H1 (cell line): Measurements from ENCODE around the gene SNRNP40. TPM values are rescaled to one million over a fixed set of nuclear protein-coding genes. Genes with fewer than 3 reads are reported as not detected.

Experiments
- CTCF ChIA-PET: fragments of 300-600 bp; sonication (Branson Sonifier 250); formaldehyde crosslinking; loops from one replicate; lab custom pipeline; 2021; ENCODE audit not compliant: partially characterized antibody; lab: Charles Lee
- POLR2A ChIA-PET: fragments of 300-600 bp; sonication (Branson Sonifier 250); formaldehyde crosslinking; loops from one replicate; lab custom pipeline; 2021; ENCODE audit warnings: inconsistent platforms; ENCODE audit not compliant: partially characterized antibody; lab: Charles Lee
- DNase-seq, 2 experiments: peaks; one replicate each; pipeline versions ENCODE4 v3.0.0 to v3.0.0-alpha.2; 2010 to 2022; ENCODE audit warnings: low spot score in 2 of 2, low read depth in 1 of 2, mixed read lengths in 1 of 2
- FAIRE-seq: peaks from 2 replicates; lab custom pipeline; 2011; peaks lifted over from hg19 to GRCh38; lab: Jason Lieb, UNC
- H2AFZ ChIP-seq: 2 replicates; pipeline ENCODE4 v1.8.1; 2012; ENCODE audit warnings: low read length, inconsistent platforms
- H2AK5ac ChIP-seq: 2 replicates; pipeline ENCODE4 v1.6.1; 2013; ENCODE audit warnings: low read depth, low read length
- H2BK120ac ChIP-seq: replicated peaks from 2 replicates; pipeline ENCODE3; 2013; ENCODE audit warnings: low read depth, low read length, inconsistent platforms
- H2BK12ac ChIP-seq: 2 replicates; pipeline ENCODE4 v1.6.1; 2013; ENCODE audit warnings: low read depth, low read length
- H2BK15ac ChIP-seq: 2 replicates; pipeline ENCODE4 v1.6.1; 2013; ENCODE audit warnings: low read length
- H2BK20ac ChIP-seq: 2 replicates; pipeline ENCODE4 v1.6.1; 2013; ENCODE audit warnings: low read length
- H2BK5ac ChIP-seq: 2 replicates; pipeline ENCODE4 v1.6.1; 2013; ENCODE audit warnings: low read depth, low read length
- H3K14ac ChIP-seq: 2 replicates; pipeline ENCODE4 v1.6.1; 2013; ENCODE audit warnings: inconsistent platforms; ENCODE audit not compliant: insufficient read length
- H3K18ac ChIP-seq: 2 replicates; pipeline ENCODE4 v1.6.1; 2013; ENCODE audit warnings: low read length; ENCODE audit errors: extremely low read depth
- H3K23ac ChIP-seq: 2 replicates; pipeline ENCODE4 v1.6.1; 2013; ENCODE audit warnings: inconsistent platforms; ENCODE audit not compliant: insufficient read length
- H3K23me2 ChIP-seq: 2 replicates; pipeline ENCODE4 v1.6.1; 2013; ENCODE audit warnings: low read depth, low read length
- H3K27ac ChIP-seq: 2 replicates; pipeline ENCODE4 v1.6.1; 2011; ENCODE audit warnings: low read depth, low read length, inconsistent platforms
- H3K27me3 ChIP-seq, 4 experiments: replicated peaks in 1 of 4; 1 replicate in 1 of 4; 2 replicates in 3 of 4; pipeline versions ENCODE4 v1.6.1 to v1.8.1; 2011 to 2013; ENCODE audit warnings: low read length in 3 of 4, mild to moderate bottlenecking in 3 of 4, inconsistent platforms in 2 of 4, mixed read lengths in 2 of 4, moderate library complexity in 1 of 4; ENCODE audit not compliant: control insufficient read depth in 3 of 4, insufficient read depth in 3 of 4; ENCODE audit errors: extremely low read depth in 1 of 4
- H3K36me3 ChIP-seq, 4 experiments: 2 replicates each; pipeline versions ENCODE4 v1.6.1 to v1.8.1; 2011 to 2013; ENCODE audit warnings: mild to moderate bottlenecking in 4 of 4, low read length in 3 of 4, moderate library complexity in 2 of 4, control low read depth in 1 of 4, inconsistent platforms in 1 of 4; ENCODE audit not compliant: insufficient read depth in 4 of 4, control insufficient read depth in 2 of 4
- H3K4ac ChIP-seq: replicated peaks from 2 replicates; pipeline ENCODE3; 2013; ENCODE audit warnings: low read length, low read depth, mixed read lengths, inconsistent platforms; ENCODE audit not compliant: insufficient read length
- H3K4me1 ChIP-seq, 4 experiments: replicated peaks in 1 of 4; 1 replicate in 1 of 4; 2 replicates in 3 of 4; pipeline versions ENCODE4 v1.6.1 to v1.8.1; 2011 to 2013; ENCODE audit warnings: low read length in 3 of 4, inconsistent platforms in 2 of 4, mixed read lengths in 1 of 4; ENCODE audit not compliant: insufficient read depth in 4 of 4, control insufficient read depth in 3 of 4
- H3K4me2 ChIP-seq, 2 experiments: 2 replicates each; pipeline versions ENCODE4 v1.6.1 to v1.8.1; 2011 to 2013; ENCODE audit warnings: low read depth in 2 of 2, low read length in 2 of 2, control low read depth in 1 of 2, inconsistent platforms in 1 of 2, mild to moderate bottlenecking in 1 of 2; ENCODE audit not compliant: insufficient read depth in 1 of 2
- H3K4me3 ChIP-seq, 4 experiments: fragments of 200-600, 300-600 bp in 1 of 4; sonication (generic), shearing (Covaris generic), sonication (Bioruptor Twin) in 1 of 4; 2 replicates each; pipeline versions ENCODE4 v1.5.1 to v1.8.1; 2011 to 2016; ENCODE audit warnings: low read length in 4 of 4, low read depth in 3 of 4, control low read depth in 2 of 4, inconsistent platforms in 2 of 4, mild to moderate bottlenecking in 2 of 4, mixed read lengths in 1 of 4, moderate library complexity in 1 of 4; ENCODE audit not compliant: insufficient read depth in 2 of 4; ENCODE audit errors: extremely low read depth in 1 of 4
- H3K56ac ChIP-seq: replicated peaks from 2 replicates; pipeline ENCODE3; 2013; ENCODE audit warnings: low read depth, mild to moderate bottlenecking, mixed read lengths, low read length, inconsistent platforms; ENCODE audit not compliant: insufficient read length
- H3K79me1 ChIP-seq: 2 replicates; pipeline ENCODE4 v1.6.1; 2013; ENCODE audit warnings: low read depth, low read length, control low read depth
- H3K79me2 ChIP-seq, 2 experiments: 2 replicates each; pipeline versions ENCODE4 v1.6.1 to v1.8.1; 2012 to 2013; ENCODE audit warnings: low read length in 2 of 2, mild to moderate bottlenecking in 2 of 2, inconsistent platforms in 1 of 2; ENCODE audit not compliant: insufficient read depth in 2 of 2, control insufficient read depth in 1 of 2
- H3K9ac ChIP-seq, 4 experiments: replicated peaks in 1 of 4; 1 replicate in 1 of 4; 2 replicates in 3 of 4; pipeline versions ENCODE4 v1.6.1 to v1.8.1; 2011 to 2013; ENCODE audit warnings: low read depth in 3 of 4, low read length in 3 of 4, control low read depth in 2 of 4, mild to moderate bottlenecking in 2 of 4, moderate library complexity in 2 of 4, inconsistent platforms in 1 of 4; ENCODE audit errors: extremely low read depth in 1 of 4
- H3K9me3 ChIP-seq, 2 experiments: 2 replicates each; pipeline versions ENCODE4 v1.6.1 to v1.8.1; 2012 to 2013; ENCODE audit warnings: mild to moderate bottlenecking in 2 of 2, moderate library complexity in 2 of 2, control low read depth in 1 of 2, inconsistent platforms in 1 of 2, low read depth in 1 of 2, low read length in 1 of 2, mixed read lengths in 1 of 2; ENCODE audit not compliant: insufficient read depth in 2 of 2
- H4K20me1 ChIP-seq, 2 experiments: replicated peaks in 1 of 2; 2 replicates each; pipeline versions ENCODE3 to v1.8.1; 2011 to 2013; ENCODE audit warnings: inconsistent platforms in 2 of 2, low read length in 2 of 2, mild to moderate bottlenecking in 1 of 2; ENCODE audit not compliant: insufficient read depth in 2 of 2, control insufficient read depth in 1 of 2
- H4K5ac ChIP-seq: 2 replicates; pipeline ENCODE4 v1.6.1; 2013; ENCODE audit warnings: low read length, low read depth, mixed read lengths, inconsistent platforms; ENCODE audit not compliant: insufficient read length
- H4K8ac ChIP-seq: 2 replicates; pipeline ENCODE4 v1.8.0; 2013; ENCODE audit warnings: mild to moderate bottlenecking, moderate library complexity, low read length, inconsistent platforms; ENCODE audit not compliant: insufficient read depth; ENCODE audit errors: extremely low read depth
- H4K91ac ChIP-seq: replicated peaks from 2 replicates; pipeline ENCODE3; 2013; ENCODE audit warnings: low read length, mixed read lengths, inconsistent platforms; ENCODE audit not compliant: insufficient read length
- CEBPB ChIP-seq: IDR thresholded peaks from 2 replicates; pipeline ENCODE4 v1.6.1; 2012; ENCODE audit warnings: low read depth, low read length
- CHD1 ChIP-seq: IDR thresholded peaks from 2 replicates; pipeline ENCODE4 v1.6.1; 2012; ENCODE audit warnings: low read depth, low read length, improper control_type of control experiment
- FOSL1 ChIP-seq: IDR thresholded peaks from 2 replicates; pipeline ENCODE4 v1.6.1; 2011; ENCODE audit warnings: mild to moderate bottlenecking, low read depth, low read length, moderate library complexity; ENCODE audit not compliant: insufficient read depth
- KDM4A ChIP-seq: IDR thresholded peaks from one replicate; pipeline ENCODE4 v1.7.1; 2012; ENCODE audit warnings: low read depth, mild to moderate bottlenecking, moderate library complexity, low read length, inconsistent platforms; ENCODE audit not compliant: severe bottlenecking
- MAFK ChIP-seq: IDR thresholded peaks from 2 replicates; pipeline ENCODE4 v1.6.1; 2012; ENCODE audit warnings: low read depth, mild to moderate bottlenecking, improper control_type of control experiment, low read length
- RFX5 ChIP-seq: IDR thresholded peaks from 2 replicates; pipeline ENCODE4 v1.6.1; 2011; ENCODE audit warnings: low read depth, low read length, improper control_type of control experiment, borderline replicate concordance
- RXRA ChIP-seq: IDR thresholded peaks from 2 replicates; pipeline ENCODE4 v1.6.1; 2011; ENCODE audit warnings: low read depth, mild to moderate bottlenecking, low read length, moderate library complexity; ENCODE audit not compliant: insufficient read depth
- SIN3A ChIP-seq, 2 experiments: IDR thresholded peaks in 1 of 2; conservative IDR thresholded peaks in 1 of 2; 2 replicates each; pipeline ENCODE4 v1.6.1; 2011 to 2012; ENCODE audit warnings: low read length in 2 of 2, improper control_type of control experiment in 1 of 2, low read depth in 1 of 2, mild to moderate bottlenecking in 1 of 2
- SIRT6 ChIP-seq: IDR thresholded peaks from one replicate; pipeline ENCODE4 v1.7.1; 2012; ENCODE audit warnings: low read length, inconsistent platforms
- TBP ChIP-seq: IDR thresholded peaks from 2 replicates; pipeline ENCODE4 v1.6.1; 2011; ENCODE audit warnings: low read depth, low read length, improper control_type of control experiment
- USF2 ChIP-seq: IDR thresholded peaks from 2 replicates; pipeline ENCODE4 v1.6.1; 2011; ENCODE audit warnings: low read length, improper control_type of control experiment
- ZNF274 ChIP-seq: IDR thresholded peaks from 2 replicates; pipeline ENCODE4 v1.7.0; 2012; ENCODE audit warnings: low read length, borderline replicate concordance; ENCODE audit errors: extremely low read depth
- WGBS, 2 experiments: shearing (Covaris generic) in 1 of 2; methylation state at CpG; one replicate each; pipeline versions ENCODE4 v1.1.6 to v1.1.7; 2013 to 2015; ENCODE audit warnings: low lambda C conversion rate in 2 of 2, mixed read lengths in 2 of 2, inconsistent platforms in 1 of 2, low coverage in 1 of 2, missing lambda C conversion rate in 1 of 2; ENCODE audit not compliant: insufficient replicate concordance in 2 of 2, insufficient coverage in 1 of 2, insufficient read length in 1 of 2; ENCODE audit errors: extremely low coverage in 1 of 2, missing lambda C conversion rate in 1 of 2; 5-methylcytosine and 5-hydroxymethylcytosine counted together
- polyA plus RNA-seq, 7 experiments: library from polyadenylated mRNA; depleted of rRNA in 3 of 7; stranded (reverse) in 5 of 7; unstranded in 2 of 7; fragments of >200 nt in 5 of 7; fragments of 200-250 nt in 2 of 7; gene quantifications; 1 replicate in 5 of 7; 2 replicates in 1 of 7; 4 replicates in 1 of 7; pipeline versions ENCODE4 v1.2.1 to v1.2.3, GENCODE V29; 2011 to 2013; ENCODE audit warnings: missing spikeins in 2 of 7, mixed read lengths in 2 of 7
- total RNA-seq: library from RNA; stranded (reverse); fragmentation: NEBNext Ultra II Directional; extraction: Animal tissue kit (Norgen Biotek cat#: 25700); gene quantifications from 2 replicates; pipeline ENCODE4 v1.2.1, GENCODE V29; 2021
- TF ChIP-seq, protein P1 (sequence below): IDR thresholded peaks from 2 replicates; pipeline ENCODE4 v1.6.1; 2012; ENCODE audit warnings: inconsistent platforms

Gene SNRNP40
- total and polyA plus RNA-seq, 2 of the 8 experiments (the other 6 are each of a cell fraction or from before 2014, with no cell fraction given): 97.4 to 113 TPM

- Histone ChIP-seq H2BK5ac (no peak overlapping the region), H3K79me1 (no peaks in the 10 kb centered on the region; the same call in 1 of the 2 replicates), H3K23ac (no peak overlapping the region), H3K4me1 (no peaks in the 10 kb centered on the region), H2BK12ac (no peak overlapping the region), H4K20me1 (peaks cover 2% of the 10 kb centered on the region in 2 experiments), H4K5ac (no peak overlapping the region), H2BK20ac (no peak overlapping the region), H3K9me3 (no peaks in the 10 kb centered on the region), H3K56ac (no peak overlapping the region), H3K4me2 (no peak overlapping the region), H2AFZ (no peak overlapping the region), H3K18ac (no peak overlapping the region), H3K27ac (no peak overlapping the region), H3K9ac (no peak overlapping the region), H3K27me3 (no peaks in the 10 kb centered on the region), H2BK120ac (no peak overlapping the region), H4K91ac (no peak overlapping the region), H3K36me3 (peaks cover 12 to 44% (median 27%) of the 10 kb centered on the region in 4 experiments), H2AK5ac (no peak overlapping the region), H3K14ac (no peak overlapping the region), H3K4ac (no peak overlapping the region), H3K79me2 (no peaks in the 10 kb centered on the region), H3K23me2 (no peaks in the 10 kb centered on the region), H2BK15ac (no peak overlapping the region), H3K4me3 (no peak overlapping the region), H4K8ac (no peak overlapping the region)
- FAIRE-seq (no peak), DNase-seq (no peak)
- 88% methylated on average over 3 of the region's 3 CpGs; no CpG with 5 or more reads in 1 of the 2 experiments for WGBS, 2 experiments
- CTCF ChIA-PET: interaction anchor here (1.0 to 2.1 kb wide), 2 partner anchors 12 to 13 kb away, joined by 3 to 5 read pairs; no protein-coding TSS in a partner anchor
- POLR2A ChIA-PET: no interaction called here
- no peak for TF ChIP-seq MAFK
- no peak for TF ChIP-seq CEBPB
- no peak for TF ChIP-seq USF2
- no peak for TF ChIP-seq SIN3A (conservative IDR thresholded peaks at IDR 0.05 in 1 of 2, IDR thresholded peaks at IDR 0.05 in 1 of 2; ENCODE audit: low read depth in 1 of 2, low read length in 2 of 2)
- no peak for TF ChIP-seq CHD1
- TF ChIP-seq SIRT6: no peak
- TF ChIP-seq, protein P1, sequence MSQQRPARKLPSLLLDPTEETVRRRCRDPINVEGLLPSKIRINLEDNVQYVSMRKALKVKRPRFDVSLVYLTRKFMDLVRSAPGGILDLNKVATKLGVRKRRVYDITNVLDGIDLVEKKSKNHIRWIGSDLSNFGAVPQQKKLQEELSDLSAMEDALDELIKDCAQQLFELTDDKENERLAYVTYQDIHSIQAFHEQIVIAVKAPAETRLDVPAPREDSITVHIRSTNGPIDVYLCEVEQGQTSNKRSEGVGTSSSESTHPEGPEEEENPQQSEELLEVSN: no peak
- TF ChIP-seq FOSL1: no peak
- no peak for TF ChIP-seq RFX5
- no peak for TF ChIP-seq TBP
- no peak for TF ChIP-seq ZNF274
- TF ChIP-seq KDM4A: no peak
- TF ChIP-seq RXRA: no peak
These were observed 19.3 kb upstream of the SNRNP40 start for GRCh38 chr1:31315902-31316301.
